Measurements from ENCODE around the gene GTPBP6.

Gene GTPBP6

DNA sequence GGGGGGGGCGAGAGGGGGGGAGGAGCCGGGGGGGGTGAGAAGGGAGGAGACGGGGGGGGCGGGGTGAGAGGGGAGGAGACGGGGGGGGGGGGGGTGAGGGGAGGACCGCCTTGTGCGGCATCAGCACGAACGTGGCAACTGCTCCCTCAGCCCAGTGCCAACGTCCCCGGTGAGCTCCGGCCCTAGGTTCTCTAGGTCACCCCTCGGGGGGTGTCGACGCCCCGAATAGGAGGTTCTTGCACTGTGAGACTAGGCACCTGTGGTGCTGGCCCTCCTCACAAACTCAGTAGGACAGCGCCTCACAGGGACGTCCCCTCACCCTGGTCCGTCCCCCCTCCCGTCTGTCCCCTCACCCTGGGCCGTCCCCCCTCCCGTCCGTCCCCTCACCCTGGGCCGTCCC is 21.5 kb upstream of the GTPBP6 start:
- H3K4me3 ChIP-seq (ENCODE audit: low read length), result no peak overlapping the region

GRCh38 chrX:338836-339400 is 20.3 kb upstream of the GTPBP6 start:
- H3K4me3 ChIP-seq (ENCODE audit: low read length), result no peak overlapping the region

More for the DNA sequence above, 21.5 kb upstream of the GTPBP6 start:
- Histone ChIP-seq H3K9me3 (ENCODE audit: control insufficient read depth, low read depth, low read length) (no peaks in the 10 kb centered on the region), H3K4me1 (ENCODE audit: control insufficient read depth, low read depth, low read length) (no peaks in the 10 kb centered on the region), H3K27me3 (ENCODE audit: control insufficient read depth, insufficient read depth, low read length) (no peaks in the 10 kb centered on the region), H3K9ac (ENCODE audit: low read length) (no peak overlapping the region), H3K36me3 (ENCODE audit: control insufficient read depth, low read depth, low read length) (peaks cover 8% of the 10 kb centered on the region), H3K27ac (ENCODE audit: low read length) (no peak overlapping the region)

DNA sequence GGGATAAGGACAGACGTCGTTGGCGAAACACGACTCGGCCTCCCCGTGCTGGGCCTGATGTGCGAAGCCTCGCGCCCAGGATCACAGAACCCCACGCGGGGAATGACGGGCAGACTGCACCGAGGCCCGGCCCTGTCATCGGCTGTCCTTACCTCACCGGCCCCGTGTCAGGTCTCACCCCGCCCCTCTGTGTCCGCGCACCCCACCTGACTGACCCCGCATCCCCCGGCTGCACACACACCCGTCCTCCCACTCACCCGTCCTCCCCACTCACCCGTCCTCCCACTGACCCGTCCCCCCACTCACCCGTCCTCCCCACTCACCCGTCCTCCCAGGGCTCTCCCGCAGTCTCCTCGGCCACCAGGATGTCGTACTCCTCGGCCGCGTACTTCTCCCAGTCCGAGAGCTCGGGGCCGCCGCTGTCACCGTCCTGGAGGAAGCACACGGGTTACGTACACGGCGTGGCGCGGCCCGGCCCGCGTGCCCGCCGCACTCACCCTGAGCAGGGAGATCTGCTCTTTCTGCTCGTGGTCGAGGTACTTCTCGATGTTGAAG is 19.8 kb upstream of the GTPBP6 start:
- Histone ChIP-seq H3K4me1 (ENCODE audit: control insufficient read depth, low read depth, low read length) (no peaks in the 10 kb centered on the region), H3K9ac (ENCODE audit: low read length) (no peak overlapping the region), H3K9me3 (ENCODE audit: control insufficient read depth, low read depth, low read length) (no peaks in the 10 kb centered on the region), H3K27me3 (ENCODE audit: control insufficient read depth, insufficient read depth, low read length) (no peaks in the 10 kb centered on the region), H3K27ac (ENCODE audit: low read length) (no peak overlapping the region), H3K36me3 (ENCODE audit: control insufficient read depth, low read depth, low read length) (peaks cover 5% of the 10 kb centered on the region), H3K4me3 (ENCODE audit: low read length) (no peak overlapping the region)

More at GRCh38 chrX:338836-339400, 20.3 kb upstream of the GTPBP6 start:
- Histone ChIP-seq H3K9me3 (ENCODE audit: control insufficient read depth, low read depth, low read length) (no peaks in the 10 kb centered on the region), H3K27ac (ENCODE audit: low read length) (no peak overlapping the region), H3K36me3 (ENCODE audit: control insufficient read depth, low read depth, low read length) (peaks cover 5% of the 10 kb centered on the region), H3K4me1 (ENCODE audit: control insufficient read depth, low read depth, low read length) (no peaks in the 10 kb centered on the region), H3K27me3 (ENCODE audit: control insufficient read depth, insufficient read depth, low read length) (no peaks in the 10 kb centered on the region), H3K9ac (ENCODE audit: low read length) (no peak overlapping the region)

- Histone ChIP-seq H3K4me1 (ENCODE audit: control insufficient read depth, low read depth, low read length) (no peaks in the 10 kb centered on the region), H3K9me3 (ENCODE audit: control insufficient read depth, low read depth, low read length) (no peaks in the 10 kb centered on the region), H3K27ac (ENCODE audit: low read length) (no peak overlapping the region), H3K36me3 (ENCODE audit: control insufficient read depth, low read depth, low read length) (peaks cover 5% of the 10 kb centered on the region), H3K27me3 (ENCODE audit: control insufficient read depth, insufficient read depth, low read length) (no peaks in the 10 kb centered on the region), H3K9ac (ENCODE audit: low read length) (no peak overlapping the region), H3K4me3 (ENCODE audit: low read length) (no peak overlapping the region)
Measured at GRCh38 chrX:337331-337831, 18.8 kb upstream of the GTPBP6 start.

- H3K27me3 ChIP-seq (ENCODE audit: control insufficient read depth, insufficient read depth, low read length), result no peaks in the 10 kb centered on the region
- no peak overlapping the region for H3K4me3 ChIP-seq (ENCODE audit: low read length)
- H3K4me1 ChIP-seq (ENCODE audit: control insufficient read depth, low read depth, low read length), result no peaks in the 10 kb centered on the region
- H3K9ac ChIP-seq (ENCODE audit: low read length), result no peak overlapping the region
- H3K9me3 ChIP-seq (ENCODE audit: control insufficient read depth, low read depth, low read length), result no peaks in the 10 kb centered on the region
- peaks cover 5% of the 10 kb centered on the region for H3K36me3 ChIP-seq (ENCODE audit: control insufficient read depth, low read depth, low read length)
- H3K27ac ChIP-seq (ENCODE audit: low read length), result no peak overlapping the region
Measured at GRCh38 chrX:336227-336626, 17.6 kb upstream of the GTPBP6 start.

DNA sequence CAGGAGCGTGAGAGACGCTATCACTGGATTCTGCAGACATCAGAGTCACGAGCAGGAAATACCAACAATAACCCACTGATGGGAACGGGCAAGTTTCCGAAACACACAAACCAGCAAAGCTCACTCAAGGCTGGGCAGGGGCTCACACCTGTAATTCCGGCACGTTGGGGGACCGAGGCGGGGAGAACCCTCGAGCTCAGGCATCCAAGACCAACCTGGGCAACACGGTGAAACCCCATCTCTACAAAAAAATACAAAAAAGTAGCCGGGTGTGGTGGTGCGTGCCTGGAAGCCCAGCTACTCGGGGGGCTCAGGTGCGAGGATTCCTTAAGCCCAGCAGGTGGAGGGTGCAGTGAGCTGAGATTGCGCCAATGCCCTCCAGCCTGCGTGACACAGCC is 17.2 kb upstream of the GTPBP6 start:
- Histone ChIP-seq H3K9me3 (ENCODE audit: control insufficient read depth, low read depth, low read length) (no peaks in the 10 kb centered on the region), H3K27ac (ENCODE audit: low read length) (no peak overlapping the region), H3K36me3 (ENCODE audit: control insufficient read depth, low read depth, low read length) (peaks cover 5% of the 10 kb centered on the region), H3K27me3 (ENCODE audit: control insufficient read depth, insufficient read depth, low read length) (peaks cover under 1% of the 10 kb centered on the region), H3K9ac (ENCODE audit: low read length) (no peak overlapping the region), H3K4me1 (ENCODE audit: control insufficient read depth, low read depth, low read length) (no peaks in the 10 kb centered on the region), H3K4me3 (ENCODE audit: low read length) (no peak overlapping the region)

- Histone ChIP-seq H3K4me1 (ENCODE audit: control insufficient read depth, low read depth, low read length) (no peaks in the 10 kb centered on the region), H3K9ac (ENCODE audit: low read length) (no peak overlapping the region), H3K36me3 (ENCODE audit: control insufficient read depth, low read depth, low read length) (peaks cover 5% of the 10 kb centered on the region), H3K9me3 (ENCODE audit: control insufficient read depth, low read depth, low read length) (no peaks in the 10 kb centered on the region), H3K4me3 (ENCODE audit: low read length) (no peak overlapping the region), H3K27ac (ENCODE audit: low read length) (no peak overlapping the region), H3K27me3 (ENCODE audit: control insufficient read depth, insufficient read depth, low read length) (peaks cover 5% of the 10 kb centered on the region)
Measured at GRCh38 chrX:334971-335757, 16.6 kb upstream of the GTPBP6 start.

DNA sequence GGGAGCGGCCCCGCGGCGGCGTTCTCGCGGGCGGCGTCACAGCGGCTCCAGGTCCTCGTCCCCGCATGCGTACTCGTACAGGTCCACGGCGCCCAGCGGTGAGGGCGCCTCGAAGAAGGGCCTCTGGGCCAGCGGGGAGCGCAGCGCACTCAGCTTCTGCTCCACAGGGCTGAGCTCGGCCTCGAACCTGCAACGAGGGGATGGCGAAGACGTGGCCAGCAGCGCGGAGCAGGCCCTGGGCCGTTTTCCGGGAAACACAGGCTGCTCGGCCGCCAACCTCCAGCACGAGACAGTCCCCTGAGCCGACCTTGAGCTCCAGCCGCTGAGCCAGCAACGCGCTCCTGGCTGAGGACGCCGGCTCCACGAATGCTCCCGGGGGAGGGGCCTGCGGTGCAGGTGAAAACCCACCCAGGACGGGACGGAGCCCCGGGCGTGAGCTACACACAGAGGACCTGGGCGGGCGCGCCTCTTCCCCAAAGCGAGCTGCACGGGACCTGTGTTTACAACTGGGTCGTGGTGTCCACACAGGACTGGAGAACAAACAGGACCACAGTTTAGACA is 15.8 kb upstream of the GTPBP6 start:
- Histone ChIP-seq H3K9ac (ENCODE audit: low read length) (no peak overlapping the region), H3K27me3 (ENCODE audit: control insufficient read depth, insufficient read depth, low read length) (peaks cover 5% of the 10 kb centered on the region), H3K27ac (ENCODE audit: low read length) (no peak overlapping the region), H3K4me1 (ENCODE audit: control insufficient read depth, low read depth, low read length) (no peaks in the 10 kb centered on the region), H3K4me3 (ENCODE audit: low read length) (no peak overlapping the region), H3K9me3 (ENCODE audit: control insufficient read depth, low read depth, low read length) (no peaks in the 10 kb centered on the region), H3K36me3 (ENCODE audit: control insufficient read depth, low read depth, low read length) (peaks cover 5% of the 10 kb centered on the region)

- Histone ChIP-seq H3K9ac (ENCODE audit: low read length) (no peak overlapping the region), H3K36me3 (ENCODE audit: control insufficient read depth, low read depth, low read length) (peaks cover 5% of the 10 kb centered on the region), H3K4me1 (ENCODE audit: control insufficient read depth, low read depth, low read length) (no peaks in the 10 kb centered on the region), H3K9me3 (ENCODE audit: control insufficient read depth, low read depth, low read length) (no peaks in the 10 kb centered on the region), H3K4me3 (ENCODE audit: low read length) (no peak overlapping the region), H3K27ac (ENCODE audit: low read length) (no peak overlapping the region), H3K27me3 (ENCODE audit: control insufficient read depth, insufficient read depth, low read length) (peaks cover 5% of the 10 kb centered on the region)
Measured at GRCh38 chrX:333611-334311, 15.2 kb upstream of the GTPBP6 start.

DNA sequence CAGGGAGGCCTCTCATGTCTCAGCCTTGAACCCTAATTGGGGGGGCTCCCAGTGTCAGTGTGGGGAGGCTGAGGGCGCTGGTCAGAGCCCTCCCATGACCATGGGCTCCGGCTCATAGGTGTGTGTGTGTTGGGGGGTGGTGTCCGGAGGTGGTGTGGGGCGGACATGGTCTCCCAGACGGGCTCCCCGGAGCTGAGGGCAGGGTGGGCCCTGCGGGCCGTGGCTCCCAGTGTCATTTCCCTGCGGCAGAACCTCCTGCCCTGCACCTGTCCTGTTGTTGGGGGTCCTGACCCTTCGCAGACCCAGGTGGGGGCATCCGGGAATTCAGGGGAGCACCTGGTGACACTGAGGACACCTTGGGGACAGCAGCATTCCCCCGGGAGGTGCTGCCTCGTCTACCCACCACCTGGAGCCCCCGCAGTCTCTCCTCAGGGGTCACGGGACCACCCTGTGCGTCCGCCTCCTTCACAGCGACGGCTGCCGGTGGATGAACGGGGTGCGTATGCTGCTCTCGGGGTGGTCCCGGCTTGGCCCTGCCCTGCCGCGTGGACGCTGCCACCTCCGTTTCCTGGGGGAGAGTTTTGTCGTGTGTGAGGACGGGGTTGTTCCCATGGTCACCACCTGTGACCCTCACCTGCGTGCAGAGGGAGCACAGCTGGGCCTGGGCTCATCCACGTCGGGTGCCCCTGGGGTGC is 14.5 kb upstream of the GTPBP6 start:
- Histone ChIP-seq H3K27me3 (ENCODE audit: control insufficient read depth, insufficient read depth, low read length) (peaks cover 5% of the 10 kb centered on the region), H3K4me3 (ENCODE audit: low read length) (no peak overlapping the region), H3K9me3 (ENCODE audit: control insufficient read depth, low read depth, low read length) (no peaks in the 10 kb centered on the region), H3K4me1 (ENCODE audit: control insufficient read depth, low read depth, low read length) (no peaks in the 10 kb centered on the region), H3K36me3 (ENCODE audit: control insufficient read depth, low read depth, low read length) (peaks cover 5% of the 10 kb centered on the region), H3K9ac (ENCODE audit: low read length) (no peak overlapping the region), H3K27ac (ENCODE audit: low read length) (no peak overlapping the region)

- no peak overlapping the region for H3K9ac ChIP-seq (ENCODE audit: low read length)
- no peaks in the 10 kb centered on the region for H3K9me3 ChIP-seq (ENCODE audit: control insufficient read depth, low read depth, low read length)
- H3K27ac ChIP-seq (ENCODE audit: low read length), result no peak overlapping the region
- H3K27me3 ChIP-seq (ENCODE audit: control insufficient read depth, insufficient read depth, low read length), result peaks cover 5% of the 10 kb centered on the region
- no peaks in the 10 kb centered on the region for H3K4me1 ChIP-seq (ENCODE audit: control insufficient read depth, low read depth, low read length)
- H3K36me3 ChIP-seq (ENCODE audit: control insufficient read depth, low read depth, low read length), result peaks cover 3% of the 10 kb centered on the region
- no peak overlapping the region for H3K4me3 ChIP-seq (ENCODE audit: low read length)
Measured at GRCh38 chrX:332496-332860, 13.9 kb upstream of the GTPBP6 start.

Data from iPS-18a (cell line).